HG03521 (cell line): ENCODE measurements around the gene DHX15.
A peak's percentile ranks its signal among the peaks of the same experiment; 100 is the strongest.

Source experiments
- ATAC-seq: cut with Tn5 transposase; IDR thresholded peaks from one replicate; pipeline ENCODE4 v1.9.1; 2021; ENCODE audit warnings: mild to moderate bottlenecking, moderate library complexity; ENCODE audit not compliant: unreplicated experiment

Gene DHX15

GRCh38 chr4:24583451-24584210, 723 bp downstream of the DHX15 start:
- peak; percentile 17 for ATAC-seq

GRCh38 chr4:24582235-24582832, 2.0 kb downstream of the DHX15 start:
- no peak for ATAC-seq

DNA sequence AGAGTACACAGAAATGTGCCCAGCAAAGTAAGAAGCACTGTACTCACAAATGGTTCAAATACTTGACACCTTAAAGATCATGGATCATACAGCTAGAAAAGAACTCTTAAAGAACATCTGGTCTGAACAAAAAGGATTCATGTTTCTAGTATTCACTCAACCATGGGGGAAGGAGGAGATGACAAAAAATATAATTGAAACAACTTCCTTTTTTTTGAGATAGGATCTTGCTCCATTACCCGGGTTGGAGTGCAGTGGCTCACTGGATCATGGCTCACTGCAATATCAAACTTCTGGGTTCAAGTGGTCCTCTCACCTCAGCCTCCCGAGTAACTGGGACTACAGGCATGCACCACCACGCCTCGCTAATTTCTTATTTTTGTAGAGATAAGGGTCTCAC, 6.0 kb downstream of the DHX15 start:
- no peak for ATAC-seq

GRCh38 chr4:24576276-24576675, 8.1 kb downstream of the DHX15 start:
- ATAC-seq, result no peak

GRCh38 chr4:24574236-24574635, 10.1 kb downstream of the DHX15 start:
- no peak for ATAC-seq

- ATAC-seq, result no peak
These were observed 10.8 kb downstream of the DHX15 start for GRCh38 chr4:24573582-24573981.

DNA sequence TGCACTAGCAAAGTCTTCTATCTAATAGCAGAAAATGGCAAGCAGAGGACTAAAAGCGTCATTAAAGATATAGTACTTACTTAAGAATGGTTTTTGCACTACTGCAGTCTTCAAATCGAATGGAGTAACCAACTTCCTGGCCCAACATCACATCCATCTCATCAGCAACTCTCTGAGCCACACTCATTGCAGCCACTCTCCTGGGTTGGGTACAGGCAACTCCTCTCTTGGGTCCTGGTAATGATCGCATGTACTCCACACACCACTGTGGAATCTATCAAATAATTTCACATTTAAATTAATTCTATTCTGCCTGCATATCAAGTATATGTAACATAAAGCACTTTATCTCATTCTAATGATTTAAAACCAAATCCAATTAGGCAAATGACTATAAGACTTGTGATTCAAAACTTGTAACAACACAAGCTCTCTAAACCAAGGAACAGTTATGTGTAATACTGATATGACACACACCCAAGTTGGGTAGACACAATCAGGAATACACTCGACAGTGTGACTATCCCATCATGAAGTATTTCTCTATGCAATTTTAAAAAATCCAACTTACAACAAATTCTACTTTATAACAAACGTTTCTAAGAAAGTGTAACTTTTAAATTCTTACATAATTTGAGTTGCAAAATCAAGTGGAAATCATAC, 13.6 kb downstream of the DHX15 start:
- ATAC-seq, result no peak

DNA sequence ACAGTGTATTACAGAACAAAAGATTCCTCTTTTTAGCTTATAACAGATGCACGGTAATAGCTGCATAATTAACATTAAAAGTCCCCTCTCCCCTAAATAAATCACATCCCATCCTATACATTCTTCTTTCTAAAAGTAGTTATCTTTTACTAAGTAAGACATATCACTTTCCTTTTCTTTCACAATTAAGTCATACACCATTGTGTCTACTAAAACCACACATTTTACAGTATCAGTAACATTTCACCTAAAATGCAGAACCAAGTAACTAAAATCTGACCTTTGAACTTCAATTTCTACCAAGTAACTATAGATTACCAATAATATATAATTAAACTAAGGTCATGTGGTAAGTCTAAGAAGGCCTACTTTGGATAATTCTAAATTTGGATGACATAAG, 14.2 kb downstream of the DHX15 start:
- no peak for ATAC-seq

- ATAC-seq, result no peak
These were observed 14.7 kb downstream of the DHX15 start for GRCh38 chr4:24569662-24570061.

DNA sequence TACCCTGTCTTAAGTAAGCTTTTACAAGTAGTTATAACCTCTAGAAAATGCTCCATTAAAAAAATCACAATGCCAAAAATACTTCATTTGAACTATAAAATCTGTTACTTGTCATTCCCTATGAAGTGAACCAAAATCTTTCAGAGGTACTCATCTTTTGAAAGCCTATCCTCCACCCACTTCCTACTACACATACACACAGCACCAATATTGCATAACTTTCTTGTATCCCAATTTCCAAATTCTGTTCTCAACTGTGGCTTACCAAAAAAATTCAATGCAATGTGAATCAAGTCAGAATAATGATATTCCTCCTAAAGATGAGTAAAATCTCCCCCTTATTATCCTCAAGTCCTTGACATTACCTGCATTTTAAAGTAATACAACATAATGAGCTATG, 15.9 kb downstream of the DHX15 start:
- ATAC-seq, result no peak

- no peak for ATAC-seq
These were observed 19.3 kb downstream of the DHX15 start for GRCh38 chr4:24565054-24565453.

DNA sequence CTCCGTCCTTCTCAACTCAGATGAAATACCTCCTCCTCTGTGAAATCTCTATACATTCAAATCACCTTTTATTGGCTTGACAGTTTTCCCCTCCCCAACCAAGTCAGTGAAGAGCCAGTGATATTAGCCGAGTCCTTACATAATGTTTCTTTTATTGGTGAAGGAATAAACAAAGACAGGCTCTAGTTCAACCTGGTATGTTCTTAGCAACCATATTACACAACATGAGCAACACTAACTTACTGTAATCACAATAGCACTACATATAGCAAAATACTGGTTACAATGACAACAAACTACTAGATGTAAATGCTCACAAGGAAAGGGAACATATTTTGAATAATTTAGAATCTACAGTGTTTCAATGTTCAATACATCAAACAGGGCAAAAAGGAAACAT, 19.9 kb downstream of the DHX15 start:
- ATAC-seq, result no peak

GRCh38 chr4:24561438-24562139, 22.8 kb downstream of the DHX15 start:
- no peak for ATAC-seq

DNA sequence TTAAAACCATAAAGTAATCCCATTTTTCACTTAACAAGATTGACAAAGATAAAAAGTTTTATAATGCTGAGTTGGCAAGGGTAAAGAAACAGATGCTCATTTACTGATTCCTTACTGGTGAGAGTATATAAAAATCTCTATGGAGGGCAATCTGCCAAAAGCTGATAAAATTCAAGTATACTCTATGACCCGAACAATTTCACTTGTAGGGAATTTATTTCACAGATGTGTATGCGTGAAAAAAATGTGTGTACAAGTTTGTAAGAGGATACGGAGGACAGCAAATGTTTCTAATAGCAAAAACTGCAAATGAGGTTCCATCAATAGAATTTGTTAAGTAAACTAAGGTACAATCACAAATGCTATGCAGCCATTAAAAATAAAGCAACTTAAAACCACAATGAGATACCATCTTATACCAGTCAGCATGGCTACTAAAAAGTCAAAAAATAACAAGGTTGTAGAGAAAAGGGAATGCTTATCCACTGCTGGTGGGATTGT, 23.4 kb downstream of the DHX15 start:
- no peak for ATAC-seq

DNA sequence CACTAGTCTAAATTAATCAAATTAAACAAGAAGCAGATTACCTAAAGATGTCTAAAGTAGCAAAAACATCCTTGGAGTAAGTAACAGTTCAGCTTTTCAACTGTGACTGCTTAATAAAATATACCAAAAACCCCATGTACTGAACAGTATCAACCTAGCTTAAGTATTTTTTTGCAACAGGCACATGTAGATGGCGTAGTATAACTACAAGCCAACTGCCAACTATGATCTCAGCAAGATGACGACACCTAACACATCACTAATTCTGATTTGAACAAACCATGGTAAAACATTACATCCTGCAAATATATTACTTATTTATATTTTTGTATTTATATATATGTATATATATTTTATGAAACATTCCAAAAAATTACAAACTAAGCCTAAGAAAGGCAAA, 24.5 kb downstream of the DHX15 start:
- ATAC-seq, result no peak

DNA sequence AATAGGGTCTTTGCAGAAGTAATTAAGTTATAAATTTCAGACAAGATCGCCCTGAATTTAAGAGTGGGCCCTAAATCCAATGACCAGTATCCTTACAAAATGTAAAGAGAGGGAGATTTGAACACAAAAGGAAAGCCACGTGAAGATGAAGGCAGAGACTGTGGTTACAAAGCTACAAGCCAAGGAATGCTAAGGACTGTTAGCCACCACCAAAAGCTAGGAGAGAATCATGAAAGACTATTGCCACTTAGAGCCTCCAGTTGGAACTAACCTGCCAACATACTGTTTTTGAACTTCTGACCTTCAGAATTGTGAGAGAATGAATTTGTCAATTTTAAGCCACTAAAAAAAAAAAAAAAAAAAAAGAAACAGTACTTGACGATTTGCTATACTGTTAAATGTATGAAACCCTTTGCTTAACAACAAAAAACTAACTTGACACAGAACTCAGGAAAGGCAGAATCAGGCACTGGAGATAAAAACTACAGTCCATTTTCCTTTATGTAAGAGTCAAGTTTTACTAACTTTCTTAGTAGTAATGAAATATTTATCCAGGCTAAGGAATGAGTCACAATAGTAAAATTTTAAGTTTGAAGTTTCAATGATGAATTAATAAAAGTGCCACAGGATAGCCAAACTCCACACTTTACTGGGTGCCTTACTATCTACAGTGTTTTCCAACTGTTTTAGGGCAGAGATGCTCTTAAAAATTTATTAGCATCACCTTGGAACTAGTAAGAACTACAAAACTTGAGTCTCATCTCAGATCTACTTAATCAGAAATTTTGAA, 25.1 kb downstream of the DHX15 start:
- no peak for ATAC-seq

DNA sequence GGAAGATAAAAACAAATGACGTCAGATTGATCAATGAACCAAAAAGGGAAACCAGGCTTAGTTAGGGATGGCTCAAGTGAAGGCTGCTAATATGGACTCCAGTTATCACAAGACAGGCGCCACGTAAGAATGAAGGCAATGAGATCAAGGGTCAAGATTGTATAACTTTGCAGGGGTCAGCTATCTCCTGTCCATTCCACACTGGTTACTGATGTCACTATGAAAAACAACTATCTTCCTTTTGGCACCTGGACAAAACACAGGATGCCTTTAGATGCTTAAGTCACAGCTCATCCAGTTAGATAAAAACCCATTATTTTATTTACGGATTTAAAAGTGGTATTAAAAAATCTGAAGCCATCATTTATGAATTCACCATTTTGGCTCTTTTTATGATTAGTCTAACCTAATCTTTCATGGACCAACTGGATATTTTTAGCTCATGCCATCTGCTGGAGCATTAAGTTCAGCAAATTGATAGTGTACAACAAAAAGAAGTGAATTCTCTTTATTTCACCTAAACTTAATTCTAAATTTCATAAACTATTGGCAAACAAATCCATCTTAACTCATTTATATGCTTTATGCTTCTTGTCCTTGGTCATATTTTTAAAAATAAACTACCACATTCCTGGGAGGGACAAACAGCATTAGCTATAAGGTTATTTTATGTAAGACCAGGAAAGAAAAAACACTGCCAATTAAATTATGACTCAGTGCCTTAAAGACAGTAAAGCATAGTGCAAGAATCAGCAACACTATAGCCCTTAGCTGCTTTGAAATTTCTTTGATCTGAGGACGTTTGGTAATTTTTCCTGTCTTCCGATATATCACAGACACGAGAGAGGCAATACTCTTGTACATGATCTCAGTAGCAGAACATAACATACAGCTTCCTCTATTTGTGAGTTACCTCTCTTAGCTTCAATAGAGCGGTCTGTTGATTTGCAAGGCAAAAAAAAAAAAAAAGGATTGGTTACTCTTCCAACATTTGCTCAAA, 27.0 kb downstream of the DHX15 start:
- no peak for ATAC-seq

- no peak for ATAC-seq
These were observed 32.7 kb downstream of the DHX15 start for GRCh38 chr4:24551492-24552289.
